T-cell (primary cell): Measurements from ENCODE around the gene RUFY3. TPM values are rescaled to one million over a fixed set of nuclear protein-coding genes. Genes with fewer than 3 reads are reported as not detected.

ENCODE experiments used
- ATAC-seq, 4 experiments: fragments of 200-7000 bp in 3 of 4; fragments of 150-1000 bp in 1 of 4; cut with Tn5 transposase; replicated peaks in 1 of 4; 1 replicate in 3 of 4; 2 replicates in 1 of 4; pipeline ENCODE4 v1.10.0; 2021; ENCODE audit warnings: moderate library complexity in 3 of 4, mild to moderate bottlenecking in 2 of 4, moderate number of reproducible peaks in 1 of 4
- CTCF ChIA-PET, 2 donors: fragments of 300-600 bp; sonication (Branson Sonifier 250); formaldehyde crosslinking; loops; one replicate each; lab custom pipeline; 2022; ENCODE audit warnings: antibody characterized with exemption in 2 of 2; lab: Charles Lee
- POLR2A ChIA-PET, 2 donors: fragments of 300-600 bp; sonication (Branson Sonifier 250); formaldehyde crosslinking; loops; one replicate each; lab custom pipeline; 2022; ENCODE audit warnings: antibody characterized with exemption in 2 of 2; lab: Charles Lee
- DNase-seq, 35 experiments: peaks; one replicate each; pipeline versions ENCODE4 v3.0.0 to v3.0.0-alpha.2; 2013 to 2023
- H3K27ac ChIP-seq: one replicate; pipeline ENCODE4 v1.5.1; 2013; ENCODE audit warnings: low read length
- H3K27me3 ChIP-seq, 2 experiments: replicated peaks in 1 of 2; 1 replicate in 1 of 2; 2 replicates in 1 of 2; pipeline versions ENCODE4 v1.6.1 to v1.7.0; 2013; ENCODE audit warnings: low read length in 1 of 2, mixed read lengths in 1 of 2; ENCODE audit not compliant: control insufficient read depth in 2 of 2, insufficient read depth in 2 of 2; ENCODE audit errors: extremely low read depth in 1 of 2
- H3K36me3 ChIP-seq, 2 donors: 1 replicate in 1 of 2; 2 replicates in 1 of 2; pipeline versions ENCODE4 v1.6.1 to v1.7.0; 2013; ENCODE audit warnings: low read length in 1 of 2; ENCODE audit not compliant: control insufficient read depth in 2 of 2, insufficient read depth in 1 of 2; ENCODE audit errors: extremely low read depth in 1 of 2
- H3K4me1 ChIP-seq, 2 experiments: 1 replicate in 1 of 2; 2 replicates in 1 of 2; pipeline versions ENCODE4 v1.6.1 to v1.7.0; 2013; ENCODE audit warnings: low read length in 2 of 2, mixed read lengths in 1 of 2; ENCODE audit not compliant: insufficient read depth in 2 of 2, control insufficient read depth in 1 of 2; ENCODE audit errors: extremely low read depth in 1 of 2
- H3K4me3 ChIP-seq, 2 donors: 1 replicate in 1 of 2; 2 replicates in 1 of 2; pipeline versions ENCODE4 v1.5.1 to v1.7.0; 2013; ENCODE audit warnings: mild to moderate bottlenecking in 2 of 2, low read length in 1 of 2, moderate library complexity in 1 of 2; ENCODE audit not compliant: control insufficient read depth in 1 of 2; ENCODE audit errors: extremely low read depth in 1 of 2
- H3K9me3 ChIP-seq: 2 replicates; pipeline ENCODE4 v1.7.0; 2013
- H3K27ac Mint-ChIP-seq, 2 donors: one replicate each; pipeline ENCODE4 v1.8.0; 2020 to 2021; ENCODE audit warnings: mild to moderate bottlenecking in 2 of 2, mixed read lengths in 2 of 2
- H3K27me3 Mint-ChIP-seq, 2 donors: one replicate each; pipeline ENCODE4 v1.8.0; 2021 to 2022; ENCODE audit warnings: mixed read lengths in 2 of 2
- H3K36me3 Mint-ChIP-seq: one replicate; pipeline ENCODE4 v1.8.0; 2021; ENCODE audit warnings: mixed read lengths
- H3K4me1 Mint-ChIP-seq, 3 donors: one replicate each; pipeline ENCODE4 v1.8.0; 2020 to 2022; ENCODE audit warnings: mixed read lengths in 3 of 3, mild to moderate bottlenecking in 1 of 3
- H3K4me3 Mint-ChIP-seq, 3 donors: one replicate each; pipeline ENCODE4 v1.8.0; 2020 to 2022; ENCODE audit warnings: mild to moderate bottlenecking in 3 of 3, mixed read lengths in 3 of 3, moderate library complexity in 3 of 3
- H3K9me3 Mint-ChIP-seq, 3 donors: one replicate each; pipeline ENCODE4 v1.8.0; 2020 to 2022; ENCODE audit warnings: mixed read lengths in 3 of 3
- WGBS: methylation state at CpG from one replicate; pipeline ENCODE4 v1.1.5; 2013; ENCODE audit warnings: missing lambda C conversion rate; ENCODE audit not compliant: insufficient coverage; 5-methylcytosine and 5-hydroxymethylcytosine counted together
- total RNA-seq, 35 experiments: library from RNA in 6 of 35; stranded (reverse) in 6 of 35; fragments of 120-200 nt in 1 of 35; gene quantifications; one replicate each; pipeline versions ENCODE4 v1.2.1 to v1.2.4 and lab custom pipeline; 2013 to 2026

Gene RUFY3
- total RNA-seq, 5 donors from 2014 or later (not counting 1 experiment from before 2014, with no cell fraction given), result 29.8 to 34.1 (median 33.3) TPM

DNA sequence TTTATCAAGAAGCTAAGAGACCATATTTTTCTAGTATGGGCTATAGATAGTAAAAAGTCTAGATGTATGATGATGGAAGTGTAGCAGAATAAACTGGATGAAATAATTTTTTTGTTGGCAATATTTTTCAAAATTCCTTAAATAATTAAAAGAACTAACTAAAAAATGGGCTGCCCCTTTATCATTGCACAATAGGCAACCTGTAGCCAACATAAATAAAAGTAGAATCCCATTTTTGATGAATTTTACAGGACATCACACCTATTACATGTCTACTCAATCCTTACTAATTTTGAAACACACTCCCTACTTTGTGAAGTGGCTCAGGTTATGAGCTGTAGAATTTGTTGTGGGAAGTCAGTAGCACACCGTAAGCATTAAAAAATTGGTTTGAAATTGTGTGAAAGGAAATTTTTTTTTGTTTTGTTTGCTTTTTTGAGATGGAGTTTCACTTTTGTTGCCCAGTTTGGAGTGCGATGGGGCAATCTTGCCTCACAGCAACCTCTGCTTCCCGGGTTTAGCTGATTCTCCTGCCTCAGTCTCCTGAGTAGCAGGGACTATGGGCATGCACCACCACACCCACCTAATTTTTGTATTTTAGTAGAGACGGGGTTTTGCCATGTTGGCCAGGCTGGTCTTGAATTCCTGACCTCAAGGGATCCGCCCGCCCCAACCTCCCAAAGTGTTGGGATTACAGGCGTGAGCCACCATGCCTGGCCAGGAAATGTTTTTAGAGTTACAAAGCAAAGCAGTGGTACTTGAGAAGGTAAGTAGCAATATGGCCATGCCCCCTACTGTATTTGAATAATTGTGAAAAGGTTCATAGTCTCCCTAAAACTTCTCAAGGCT is 8.9 kb upstream of the RUFY3 start:
- H3K4me3 Mint-ChIP-seq, result no peak overlapping the region
- CTCF ChIA-PET, result interaction anchor here (0.6 to 1.3 kb wide), 4 partner anchors 9 to 34 kb away, joined by 3 to 5 read pairs (median 4); no protein-coding TSS in a partner anchor
- Histone ChIP-seq H3K4me3 (no peak overlapping the region), H3K36me3 (no peaks in the 10 kb centered on the region), H3K9me3 (no peaks in the 10 kb centered on the region), H3K4me1 (peaks cover 3 to 4% of the 10 kb centered on the region in 2 experiments), H3K27me3 (no peaks in the 10 kb centered on the region), H3K27ac (no peak overlapping the region)
- H3K27me3 Mint-ChIP-seq, result no peaks in the 10 kb centered on the region
- no peak overlapping the region for H3K27ac Mint-ChIP-seq
- POLR2A ChIA-PET, result interaction anchor here (0.6 to 0.9 kb wide), 5 partner anchors 16 to 284 kb away, joined by 3 to 6 read pairs (median 3); no protein-coding TSS in a partner anchor
- WGBS, result 100% methylated on average over 4 of the region's 7 CpGs
- ATAC-seq, result no peak
- no peak for DNase-seq
- H3K4me1 Mint-ChIP-seq, result peaks cover 32 to 53% (median 51%) of the 10 kb centered on the region in 3 donors
- no peaks in the 10 kb centered on the region for H3K9me3 Mint-ChIP-seq
- no peaks in the 10 kb centered on the region for H3K36me3 Mint-ChIP-seq

DNA sequence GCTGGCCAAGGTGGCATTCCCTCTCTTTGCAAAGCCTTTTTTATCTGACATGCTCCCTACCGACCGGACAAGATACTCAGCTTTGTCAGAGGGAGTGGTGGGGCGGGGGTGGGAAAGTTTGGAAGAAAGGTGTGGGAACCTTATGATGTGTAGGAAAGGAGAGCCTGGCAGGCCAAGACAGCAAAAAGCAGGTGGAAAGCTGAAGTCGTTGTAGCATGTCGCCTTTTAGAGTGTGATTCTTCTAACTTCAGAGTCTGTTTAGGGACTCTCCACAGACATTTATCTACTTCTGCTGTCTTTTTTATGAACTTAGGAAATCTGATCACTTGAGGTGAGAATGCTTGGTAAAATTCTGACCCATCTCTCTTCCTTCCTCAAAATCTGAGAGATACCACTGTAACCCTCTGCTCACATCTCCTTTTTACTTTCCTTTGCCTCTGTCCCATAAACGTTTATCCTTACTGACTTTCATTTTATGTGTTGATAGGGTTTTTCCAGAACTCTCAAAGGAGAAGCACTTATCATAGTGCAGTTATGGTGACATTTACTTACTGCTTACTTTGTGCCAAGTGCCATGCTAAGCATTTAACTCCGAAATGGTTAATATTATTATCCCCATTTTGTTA is 8.2 kb upstream of the RUFY3 start:
- Histone ChIP-seq H3K4me3 (no peak overlapping the region), H3K4me1 (peaks cover 3 to 4% of the 10 kb centered on the region in 2 experiments), H3K9me3 (no peaks in the 10 kb centered on the region), H3K27ac (no peak overlapping the region), H3K27me3 (no peaks in the 10 kb centered on the region), H3K36me3 (no peaks in the 10 kb centered on the region)
- Mint-ChIP-seq H3K4me1 (peaks cover 32 to 53% (median 51%) of the 10 kb centered on the region in 3 donors), H3K27me3 (no peaks in the 10 kb centered on the region), H3K36me3 (no peaks in the 10 kb centered on the region), H3K4me3 (no peak overlapping the region), H3K27ac (no peak overlapping the region), H3K9me3 (no peaks in the 10 kb centered on the region)
- POLR2A ChIA-PET, result interaction anchor here in 1 of 2 donors (0.7 kb wide), 1 partner anchor 15 kb away, joined by 3 read pairs; no protein-coding TSS in a partner anchor
- peak in 1 of 4 experiments; percentile 20 for ATAC-seq
- CTCF ChIA-PET, result interaction anchor here in 1 of 2 donors (0.7 kb wide), 1 partner anchor 21 kb away, joined by 4 read pairs; no protein-coding TSS in a partner anchor
- WGBS, result 40% methylated on average over 1 of the region's 7 CpGs
- no peak for DNase-seq

DNA sequence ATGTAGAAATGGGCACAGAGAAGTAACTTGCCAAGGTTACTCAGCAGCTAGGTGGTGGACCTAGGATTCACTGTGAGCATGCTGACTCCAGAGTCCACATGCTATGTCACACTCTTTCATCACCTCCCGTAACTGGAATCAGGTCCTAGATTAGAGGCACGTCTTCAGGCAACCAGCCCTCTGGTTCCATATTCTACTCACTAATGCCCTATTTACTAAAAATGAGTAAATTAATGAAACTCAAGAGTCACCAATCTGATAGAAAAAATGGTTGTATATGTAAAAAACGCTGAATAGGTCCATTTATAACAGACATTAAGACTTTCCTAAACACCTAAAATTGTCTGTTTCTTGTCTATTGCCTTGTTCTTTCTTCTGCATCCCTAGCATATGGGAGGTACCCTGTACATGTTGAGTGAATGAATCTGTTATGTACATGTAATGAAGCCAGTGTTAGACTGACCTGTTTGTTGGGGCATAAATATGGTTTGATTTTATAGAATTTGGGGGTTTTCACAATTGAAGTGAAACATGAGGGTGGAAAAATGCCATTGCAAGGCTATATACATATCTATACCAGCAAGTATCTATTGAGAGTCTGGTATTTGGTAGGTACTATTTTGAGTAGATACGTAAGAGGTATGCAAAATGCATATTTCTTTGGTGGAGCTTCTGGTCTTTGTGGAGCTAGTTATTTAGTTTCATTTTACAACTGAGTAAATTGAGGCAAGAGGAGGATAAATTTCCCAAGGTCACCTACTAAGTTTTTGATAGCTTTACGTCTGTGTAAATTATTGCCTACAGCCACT is 7.5 kb upstream of the RUFY3 start:
- ATAC-seq (no peak), DNase-seq (no peak)
- H3K4me1 ChIP-seq, result peaks cover 3 to 4% of the 10 kb centered on the region in 2 experiments
- Mint-ChIP-seq H3K4me3 (no peak overlapping the region), H3K27ac (no peak overlapping the region), H3K9me3 (no peaks in the 10 kb centered on the region), H3K4me1 (peaks cover 30 to 52% (median 49%) of the 10 kb centered on the region in 3 donors), H3K27me3 (no peaks in the 10 kb centered on the region), H3K36me3 (no peaks in the 10 kb centered on the region)
- ChIA-PET POLR2A (no interaction called here), CTCF (no interaction called here)
- H3K27ac ChIP-seq, result no peak overlapping the region
- H3K4me3 ChIP-seq, result no peak overlapping the region
- no peaks in the 10 kb centered on the region for H3K27me3 ChIP-seq
- no CpG with 5 or more reads among the region's 5 CpGs for WGBS
- no peaks in the 10 kb centered on the region for H3K9me3 ChIP-seq
- H3K36me3 ChIP-seq, result no peaks in the 10 kb centered on the region

DNA sequence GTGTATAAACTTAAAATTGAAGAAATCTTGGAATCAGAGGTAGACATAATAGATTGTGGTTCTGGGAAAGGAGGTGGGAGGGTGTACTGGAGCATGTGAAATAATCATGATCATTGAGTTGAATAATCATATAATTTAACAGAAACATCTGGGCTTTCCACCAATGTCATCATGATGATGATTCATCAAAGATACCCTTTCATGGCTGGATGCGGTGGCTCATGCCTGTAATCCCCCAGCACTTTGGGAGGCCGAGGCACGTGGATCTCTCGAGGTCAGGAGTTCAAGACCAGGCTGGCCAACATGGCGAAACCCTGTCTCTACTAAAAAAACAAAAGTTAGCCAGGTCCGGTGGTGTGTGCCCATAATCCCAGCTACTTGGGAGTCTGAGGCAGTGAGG is 6.7 kb upstream of the RUFY3 start:
- Histone ChIP-seq H3K27me3 (no peaks in the 10 kb centered on the region), H3K9me3 (no peaks in the 10 kb centered on the region), H3K4me1 (peaks cover 3 to 4% of the 10 kb centered on the region in 2 experiments), H3K4me3 (no peak overlapping the region), H3K36me3 (no peaks in the 10 kb centered on the region), H3K27ac (no peak overlapping the region)
- ChIA-PET CTCF (interaction anchor here in 1 of 2 donors (0.6 kb wide), 1 partner anchor 63 kb away, joined by 4 read pairs; no protein-coding TSS in a partner anchor), POLR2A (no interaction called here)
- Mint-ChIP-seq H3K27me3 (no peaks in the 10 kb centered on the region), H3K36me3 (no peaks in the 10 kb centered on the region), H3K9me3 (no peaks in the 10 kb centered on the region), H3K27ac (no peak overlapping the region), H3K4me3 (no peak overlapping the region), H3K4me1 (peaks cover 25 to 45% (median 41%) of the 10 kb centered on the region in 3 donors)
- DNase-seq (no peak), ATAC-seq (no peak)
- WGBS, result 93% methylated on average over 2 of the region's 6 CpGs

DNA sequence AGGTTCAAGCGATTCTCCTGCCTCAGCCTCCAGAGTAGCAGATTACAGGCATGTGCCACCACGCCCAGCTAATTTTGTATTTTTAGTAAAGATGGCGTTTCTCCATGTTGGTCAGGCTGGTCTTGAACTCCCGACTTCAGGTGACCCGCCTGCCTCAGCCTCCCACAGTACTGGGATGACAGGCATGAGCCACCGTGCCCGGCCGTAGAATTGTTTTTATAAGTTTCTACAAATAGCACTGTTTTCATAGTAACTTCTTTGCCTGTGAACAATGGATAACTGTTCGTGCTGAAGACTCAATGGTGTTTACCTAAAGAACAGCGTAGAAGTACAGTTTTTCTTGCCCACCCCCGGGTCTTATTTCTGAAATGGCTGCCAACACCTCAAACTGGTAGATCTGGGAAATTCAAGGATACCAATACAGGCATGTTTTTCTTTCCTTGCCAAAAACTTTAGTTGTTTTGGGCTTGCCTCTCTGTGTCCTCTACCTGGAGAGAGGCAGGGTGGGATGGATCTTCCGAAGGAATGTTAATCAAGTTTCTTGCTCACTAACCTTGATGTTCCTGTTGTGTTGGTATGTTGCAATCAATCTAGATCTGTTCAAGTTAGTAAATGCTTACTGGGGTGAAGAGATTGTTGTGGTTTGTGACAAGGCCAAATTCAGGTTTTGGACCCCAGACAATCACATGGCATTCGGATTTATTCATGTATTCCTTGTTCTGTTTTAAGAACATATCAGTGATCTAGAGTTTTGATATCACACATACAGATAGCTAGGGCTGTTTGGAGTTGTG is 2.8 kb upstream of the RUFY3 start:
- no peak for DNase-seq
- no peak for ATAC-seq
- Histone ChIP-seq H3K27me3 (no peaks in the 10 kb centered on the region), H3K4me1 (peaks cover 5 to 11% of the 10 kb centered on the region in 2 experiments), H3K36me3 (no peaks in the 10 kb centered on the region), H3K27ac (no peak overlapping the region), H3K4me3 (no peak overlapping the region), H3K9me3 (no peaks in the 10 kb centered on the region)
- no peak overlapping the region for H3K27ac Mint-ChIP-seq
- no peaks in the 10 kb centered on the region for H3K9me3 Mint-ChIP-seq
- H3K36me3 Mint-ChIP-seq, result no peaks in the 10 kb centered on the region
- H3K27me3 Mint-ChIP-seq, result no peaks in the 10 kb centered on the region
- ChIA-PET CTCF (interaction anchor here in 1 of 2 donors (0.6 to 0.7 kb wide), 2 partner anchors 14 to 81 kb away, joined by 3 to 4 read pairs; no protein-coding TSS in a partner anchor), POLR2A (no interaction called here)
- 100% methylated on average over 3 of the region's 13 CpGs for WGBS
- no peak overlapping the region for H3K4me3 Mint-ChIP-seq
- H3K4me1 Mint-ChIP-seq, result peaks cover 32 to 41% (median 32%) of the 10 kb centered on the region in 3 donors
